SIG-M5 treated with dmso at 0.1 percent for 504 hours (cell line): ENCODE data around the gene RORC.

Experiments
- DNase-seq: peaks from one replicate; lab custom pipeline; 2025; ENCODE audit not compliant: unreplicated experiment; lab: John Stamatoyannopoulos, UW

Gene RORC

GRCh38 chr1:151849126-151849525 is 17.5 kb upstream of the RORC start:
- no peak for DNase-seq

- DNase-seq: no peak
Measured at GRCh38 chr1:151847867-151848596, 16.4 kb upstream of the RORC start.

DNA sequence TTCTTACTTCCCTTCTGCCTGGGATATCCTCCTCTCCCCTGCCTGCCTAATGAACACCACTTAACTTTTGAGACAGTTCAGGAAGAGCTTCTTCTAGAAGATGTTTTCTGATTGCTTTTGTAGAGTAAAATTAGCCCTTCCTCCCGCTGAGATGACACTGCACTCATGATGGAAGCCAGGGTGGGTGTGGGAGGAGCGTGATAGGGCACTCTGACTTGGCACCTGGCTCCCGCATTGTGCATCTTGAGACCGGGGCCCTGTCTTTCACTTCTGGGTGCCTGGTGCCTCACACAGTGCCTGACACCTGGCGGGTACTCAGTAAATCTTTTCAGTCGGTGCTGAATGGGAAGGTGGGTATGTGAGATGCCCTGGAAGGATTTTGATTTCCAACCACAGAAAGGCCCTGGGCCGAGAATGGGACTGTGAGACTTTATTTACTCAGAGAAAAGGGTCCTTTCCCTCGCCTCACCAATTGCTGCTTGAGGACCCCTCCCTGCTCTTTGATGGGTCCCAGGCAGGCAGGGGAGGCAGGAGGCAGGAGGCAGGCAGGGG is 15.2 kb upstream of the RORC start:
- DNase-seq: no peak

DNA sequence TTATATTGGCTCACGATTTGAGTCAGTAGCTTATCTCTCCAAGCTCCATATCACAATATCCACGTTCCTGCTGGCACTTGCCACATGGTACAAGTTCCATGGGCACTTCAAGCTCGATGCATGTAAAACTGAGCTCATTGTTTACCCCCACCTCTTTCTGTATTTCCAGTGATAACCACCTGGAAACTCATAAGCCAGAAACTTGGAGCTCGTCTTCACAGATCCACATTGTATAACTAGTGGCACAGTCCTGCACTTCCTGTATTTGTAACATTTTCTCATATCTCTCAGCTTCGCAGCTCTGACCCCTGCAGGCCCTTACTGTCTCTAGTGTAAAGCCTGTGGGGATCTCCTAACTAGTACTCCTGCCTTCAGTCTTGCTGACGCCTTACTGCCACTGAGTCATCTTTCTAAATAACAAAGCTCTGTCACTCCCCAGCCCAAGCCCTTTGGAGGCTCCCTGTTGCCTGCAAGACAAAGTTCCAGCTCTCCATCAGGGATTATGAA is 14.5 kb upstream of the RORC start:
- peak; percentile 45 for DNase-seq

GRCh38 chr1:151843398-151843797 is 11.8 kb upstream of the RORC start:
- no peak for DNase-seq

DNA sequence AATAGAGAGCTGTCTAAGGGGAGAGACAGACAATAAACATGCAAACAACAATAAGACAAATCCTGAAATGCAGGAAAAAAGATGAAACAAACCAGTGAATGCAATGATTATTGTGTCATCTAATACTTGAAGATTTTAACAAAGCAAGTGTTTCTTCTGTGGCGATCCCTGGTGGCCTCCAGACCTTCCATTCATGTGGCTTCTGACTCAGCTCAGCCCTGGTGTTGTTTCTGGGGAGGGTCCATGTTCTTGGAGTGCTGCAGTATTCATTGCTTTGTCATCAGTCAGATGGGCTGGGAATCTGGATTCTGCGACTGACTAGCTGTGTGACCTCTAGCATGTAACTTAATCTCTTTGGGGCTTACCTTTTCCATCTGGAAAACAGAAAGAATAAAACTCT is 9.5 kb upstream of the RORC start:
- no peak for DNase-seq

- DNase-seq: no peak
Measured at GRCh38 chr1:151840421-151840820, 8.8 kb upstream of the RORC start.

GRCh38 chr1:151839457-151840403 is 8.1 kb upstream of the RORC start, which contains the start of gene C2CD4D:
Gene C2CD4D (minus strand): TSS chr1:151839820. CDS start chr1:151838989, 831 bp downstream.
- peak; percentile 45 for DNase-seq

DNA sequence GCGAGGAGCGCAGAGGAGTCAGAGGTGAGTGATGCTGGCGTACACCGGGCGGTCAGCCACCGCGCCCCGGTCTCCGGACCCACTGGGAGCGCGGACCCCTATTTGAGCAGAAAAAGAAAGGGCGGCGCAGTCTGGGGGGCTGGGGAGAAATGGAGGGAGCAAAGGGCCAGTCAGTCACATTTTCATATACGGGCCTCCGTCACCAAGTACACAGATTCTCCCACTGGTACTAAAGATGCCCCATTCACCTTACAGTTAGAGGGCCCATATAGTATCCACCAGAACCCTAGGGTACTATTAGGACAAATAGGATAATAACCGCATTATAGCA is 7.4 kb upstream of the RORC start:
- no peak for DNase-seq

GRCh38 chr1:151838222-151839081 is 6.8 kb upstream of the RORC start:
- no peak for DNase-seq

GRCh38 chr1:151837884-151838221 is 6.3 kb upstream of the RORC start:
- DNase-seq: no peak

DNA sequence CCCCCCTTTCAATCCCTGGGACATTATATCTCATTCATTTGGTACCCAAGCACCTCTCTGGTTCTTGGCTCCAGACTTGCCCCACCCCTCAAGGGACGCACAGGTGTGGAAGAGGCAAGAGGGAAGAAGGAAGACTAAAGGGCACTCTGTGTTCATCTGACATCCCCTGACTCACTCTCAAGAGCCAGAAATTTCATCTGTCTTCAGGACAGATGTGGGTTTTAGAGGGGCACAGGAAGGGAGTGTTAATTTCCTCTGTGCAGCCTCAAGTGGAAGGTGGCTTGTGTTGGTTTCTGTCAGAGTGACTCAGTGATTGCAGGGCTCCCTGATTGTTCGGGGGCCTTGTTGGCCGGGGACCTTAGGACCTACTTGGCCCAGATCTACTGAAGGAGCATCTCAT is 5.6 kb upstream of the RORC start:
- no peak for DNase-seq

GRCh38 chr1:151835596-151835995 is 4.0 kb upstream of the RORC start:
- DNase-seq: no peak

GRCh38 chr1:151834239-151834638 is 2.6 kb upstream of the RORC start:
- no peak for DNase-seq

DNA sequence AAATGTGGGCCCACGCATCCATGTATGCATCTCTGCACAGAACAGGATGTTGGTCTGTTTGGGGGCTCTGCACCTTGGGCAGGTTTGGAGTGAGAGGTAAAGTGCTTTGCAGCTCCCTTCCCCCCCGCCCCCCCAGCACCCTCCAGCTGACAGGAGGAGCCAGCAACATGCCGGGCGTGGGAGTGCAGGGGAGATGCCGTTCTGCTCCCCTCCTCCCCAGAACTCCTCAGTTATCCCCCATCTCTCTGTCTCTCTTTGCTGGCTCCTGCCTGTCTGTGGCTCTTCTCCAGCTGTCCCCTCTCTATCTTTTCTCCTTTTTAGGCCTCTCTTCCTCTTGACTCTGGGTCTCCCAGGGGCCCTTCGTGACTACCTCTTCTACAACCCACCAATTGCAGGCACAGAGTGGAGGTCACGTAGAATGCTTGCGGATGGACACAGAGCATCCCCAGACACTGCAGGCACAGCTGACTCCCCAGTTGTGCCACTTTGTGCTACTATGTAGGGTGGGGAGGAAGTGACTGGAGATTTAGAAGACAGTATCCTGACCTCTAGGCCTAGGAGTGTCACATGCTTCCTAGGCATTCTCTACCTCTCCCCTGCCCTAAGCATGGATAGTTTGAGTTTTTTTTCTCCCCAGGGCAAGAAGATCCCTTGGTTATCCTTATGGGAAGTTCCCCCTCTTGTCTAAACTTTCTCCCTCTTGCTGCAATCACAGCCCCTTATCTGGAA is 1.7 kb upstream of the RORC start:
- DNase-seq: no peak

GRCh38 chr1:151832318-151832980 is 847 bp upstream of the RORC start:
- peak; percentile 48 for DNase-seq

GRCh38 chr1:151831256-151831591 is 378 bp downstream of the RORC start:
- DNase-seq: no peak

GRCh38 chr1:151830055-151830454 is 1.5 kb downstream of the RORC start:
- no peak for DNase-seq

DNA sequence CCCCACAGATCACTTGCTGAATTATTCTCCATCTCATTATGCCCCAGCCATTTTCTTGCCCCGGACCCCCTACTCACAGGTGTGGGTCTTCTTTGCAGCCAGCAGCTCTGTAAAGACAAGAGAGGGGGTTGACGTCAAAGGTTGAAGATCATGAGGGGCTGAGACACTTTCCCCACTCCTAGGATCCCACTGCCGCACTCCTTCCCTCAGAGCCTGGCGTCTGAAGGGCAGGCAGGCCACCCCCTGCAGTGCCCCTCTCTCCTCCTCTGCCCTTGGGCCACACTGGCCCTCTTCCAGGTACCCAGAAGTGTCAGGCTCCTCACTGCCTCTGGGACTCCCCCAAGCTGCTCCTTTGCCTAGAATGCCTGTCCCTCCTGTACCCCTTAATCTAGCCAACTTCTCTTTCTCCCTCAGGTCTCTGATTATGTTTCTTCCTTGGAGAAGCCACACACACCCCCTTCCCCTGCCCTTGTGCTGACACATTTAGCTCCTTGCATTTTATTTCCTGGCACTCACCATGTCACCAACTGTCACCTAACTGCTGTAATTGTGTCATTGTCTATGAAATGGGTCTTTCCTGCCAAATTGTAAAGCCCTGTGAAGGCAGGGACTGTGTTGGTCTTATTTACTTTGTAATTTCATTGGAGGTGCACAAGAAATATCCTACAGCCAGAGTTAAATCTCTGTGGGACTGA is 2.1 kb downstream of the RORC start:
- DNase-seq: no peak
